ENCODE data around the gene UPF3A.

UPF3A gene

GRCh38 chr13:114283576-114283975 is 2.2 kb downstream of the UPF3A start:
- peak in 1 of 2 experiments; percentile 25 for DNase-seq (ENCODE audit: low read depth in 1 of 2, low spot score in 1 of 2)
- TF ChIP-seq CTCF (IDR thresholded peaks at IDR 0.05; ENCODE audit: insufficient read depth, low read length) (no peak), POLR2AphosphoS5 (IDR thresholded peaks at IDR 0.05; ENCODE audit: low read depth) (no peak), SPI1 (IDR thresholded peaks at IDR 0.05; ENCODE audit: borderline replicate concordance, low read depth) (no peak), REST (IDR thresholded peaks at IDR 0.05; ENCODE audit: insufficient replicate concordance, low read depth) (no peak), GABPA (IDR thresholded peaks at IDR 0.05; ENCODE audit: low read depth) (no peak)
- Histone ChIP-seq H3K27ac (replicated peaks) (no peak overlapping the region; the same call in 1 of the 2 replicates), H3K4me3 (replicated peaks; ENCODE audit: insufficient read depth, low read length) (no peak overlapping the region), H3K27me3 (ENCODE audit: insufficient read depth, poor library complexity, severe bottlenecking) (no peaks in the 10 kb centered on the region)

- DNase-seq (ENCODE audit: low read depth in 1 of 2, low spot score in 1 of 2) = no peak
- no peaks in the 10 kb centered on the region for H3K27me3 ChIP-seq (ENCODE audit: insufficient read depth, poor library complexity, severe bottlenecking)
- H3K4me3 ChIP-seq (replicated peaks; ENCODE audit: insufficient read depth, low read length) = no peak overlapping the region
- TF ChIP-seq CTCF (IDR thresholded peaks at IDR 0.05; ENCODE audit: insufficient read depth, low read length) = no peak
- TF ChIP-seq GABPA (IDR thresholded peaks at IDR 0.05; ENCODE audit: low read depth) = no peak
- no peak for TF ChIP-seq REST (IDR thresholded peaks at IDR 0.05; ENCODE audit: insufficient replicate concordance, low read depth)
- TF ChIP-seq SPI1 (IDR thresholded peaks at IDR 0.05; ENCODE audit: borderline replicate concordance, low read depth) = no peak
- TF ChIP-seq POLR2AphosphoS5 (IDR thresholded peaks at IDR 0.05; ENCODE audit: low read depth) = no peak
- no peak overlapping the region for H3K27ac ChIP-seq (replicated peaks)
Observed at GRCh38 chr13:114284680-114285079, 3.3 kb downstream of the UPF3A start.

GRCh38 chr13:114285166-114285808 is 3.9 kb downstream of the UPF3A start:
- no peaks in the 10 kb centered on the region for H3K27me3 ChIP-seq (ENCODE audit: insufficient read depth, poor library complexity, severe bottlenecking)
- DNase-seq (ENCODE audit: low read depth in 1 of 2, low spot score in 1 of 2) = no peak

More at GRCh38 chr13:114285166-114285808, 3.9 kb downstream of the UPF3A start:
- Histone ChIP-seq H3K27ac (replicated peaks) (no peak overlapping the region), H3K4me3 (replicated peaks; ENCODE audit: insufficient read depth, low read length) (no peak overlapping the region)
- TF ChIP-seq CTCF (IDR thresholded peaks at IDR 0.05; ENCODE audit: insufficient read depth, low read length) (no peak), GABPA (IDR thresholded peaks at IDR 0.05; ENCODE audit: low read depth) (no peak), SPI1 (IDR thresholded peaks at IDR 0.05; ENCODE audit: borderline replicate concordance, low read depth) (no peak), POLR2AphosphoS5 (IDR thresholded peaks at IDR 0.05; ENCODE audit: low read depth) (no peak), REST (IDR thresholded peaks at IDR 0.05; ENCODE audit: insufficient replicate concordance, low read depth) (no peak)

Data from HL-60 (cell line).